Cardiac muscle cell (in vitro differentiated cells and primary cell): ENCODE data around the gene TTC28. TPM values are rescaled to one million over a fixed set of nuclear protein-coding genes. Genes with fewer than 3 reads are reported as not detected.

Experiments
- DNase-seq, 2 donors: peaks; one replicate each; pipeline versions ENCODE4 v3.0.0 to v3.0.0-alpha.2; 2010 to 2017; ENCODE audit warnings: low read depth in 1 of 2, low spot score in 1 of 2
- H3K27ac ChIP-seq: fragments of 200-600 bp; sonication (generic); 2 replicates; pipeline ENCODE4 v1.5.1; 2016
- H3K27me3 ChIP-seq: fragments of 200-600 bp; sonication (generic); 2 replicates; pipeline ENCODE4 v1.6.0; 2016; ENCODE audit warnings: control low read depth
- H3K36me3 ChIP-seq: fragments of 200-600 bp; sonication (generic); 2 replicates; pipeline ENCODE4 v1.5.1; 2016; ENCODE audit warnings: control low read depth
- H3K4me1 ChIP-seq: fragments of 200-600 bp; sonication (generic); 2 replicates; pipeline ENCODE4 v1.8.1; 2017; ENCODE audit warnings: low read depth, mild to moderate bottlenecking, mixed run types
- H3K4me3 ChIP-seq: fragments of 200-600 bp; sonication (generic); 2 replicates; pipeline ENCODE4 v1.5.1; 2016; ENCODE audit warnings: mild to moderate bottlenecking
- H3K9me3 ChIP-seq: fragments of 200-600 bp; sonication (generic); 2 replicates; pipeline ENCODE4 v1.5.1; 2017; ENCODE audit warnings: low read depth, mild to moderate bottlenecking, control low read depth
- polyA plus RNA-seq: library from polyadenylated mRNA; unstranded; fragments of >200 nt; fragmentation: Nextera tagmentation; extraction: Ambion mirVana; gene quantifications from 2 replicates; pipeline ENCODE4 v1.2.1, GENCODE V29; 2016
- total RNA-seq: library from RNA; depleted of rRNA; stranded (reverse); fragments of >200 nt; gene quantifications from 2 replicates; pipeline ENCODE4 v1.2.3, GENCODE V29; 2016
- TF ChIP-seq, protein P1 (sequence below): IDR thresholded peaks from 2 replicates; pipeline ENCODE4 v1.5.1; 2012; ENCODE audit warnings: low read depth, mild to moderate bottlenecking, low read length

TTC28 gene
- total and polyA plus RNA-seq, 2 experiments from 2014 or later: 27.3 to 109 TPM

DNA sequence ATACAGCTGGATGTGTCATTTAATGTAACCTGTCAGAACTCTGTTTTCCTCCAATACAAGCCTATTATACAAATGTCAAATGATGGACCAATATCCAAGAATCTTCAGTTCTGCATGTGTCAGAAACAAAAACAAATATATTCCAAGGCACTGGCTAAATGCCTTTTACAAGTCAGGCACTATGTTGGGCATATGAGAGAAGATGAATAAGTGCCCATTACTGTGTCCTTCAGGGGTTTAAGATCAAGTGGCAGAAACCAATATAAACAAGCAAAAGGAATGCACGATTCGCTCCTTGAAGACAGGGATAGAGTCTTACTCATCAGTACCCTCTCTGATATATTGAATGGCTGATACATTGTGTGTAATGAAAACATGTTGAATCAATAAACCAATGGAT is 254.4 kb downstream of the TTC28 start:
- H3K36me3 ChIP-seq: no peaks in the 10 kb centered on the region
- no peaks in the 10 kb centered on the region for H3K9me3 ChIP-seq
- no peaks in the 10 kb centered on the region for H3K27me3 ChIP-seq
- no peak overlapping the region for H3K4me3 ChIP-seq
- no peak for DNase-seq
- no peak overlapping the region for H3K27ac ChIP-seq
- TF ChIP-seq, protein P1, sequence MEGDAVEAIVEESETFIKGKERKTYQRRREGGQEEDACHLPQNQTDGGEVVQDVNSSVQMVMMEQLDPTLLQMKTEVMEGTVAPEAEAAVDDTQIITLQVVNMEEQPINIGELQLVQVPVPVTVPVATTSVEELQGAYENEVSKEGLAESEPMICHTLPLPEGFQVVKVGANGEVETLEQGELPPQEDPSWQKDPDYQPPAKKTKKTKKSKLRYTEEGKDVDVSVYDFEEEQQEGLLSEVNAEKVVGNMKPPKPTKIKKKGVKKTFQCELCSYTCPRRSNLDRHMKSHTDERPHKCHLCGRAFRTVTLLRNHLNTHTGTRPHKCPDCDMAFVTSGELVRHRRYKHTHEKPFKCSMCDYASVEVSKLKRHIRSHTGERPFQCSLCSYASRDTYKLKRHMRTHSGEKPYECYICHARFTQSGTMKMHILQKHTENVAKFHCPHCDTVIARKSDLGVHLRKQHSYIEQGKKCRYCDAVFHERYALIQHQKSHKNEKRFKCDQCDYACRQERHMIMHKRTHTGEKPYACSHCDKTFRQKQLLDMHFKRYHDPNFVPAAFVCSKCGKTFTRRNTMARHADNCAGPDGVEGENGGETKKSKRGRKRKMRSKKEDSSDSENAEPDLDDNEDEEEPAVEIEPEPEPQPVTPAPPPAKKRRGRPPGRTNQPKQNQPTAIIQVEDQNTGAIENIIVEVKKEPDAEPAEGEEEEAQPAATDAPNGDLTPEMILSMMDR: no peak
- peaks cover 8% of the 10 kb centered on the region for H3K4me1 ChIP-seq

DNA sequence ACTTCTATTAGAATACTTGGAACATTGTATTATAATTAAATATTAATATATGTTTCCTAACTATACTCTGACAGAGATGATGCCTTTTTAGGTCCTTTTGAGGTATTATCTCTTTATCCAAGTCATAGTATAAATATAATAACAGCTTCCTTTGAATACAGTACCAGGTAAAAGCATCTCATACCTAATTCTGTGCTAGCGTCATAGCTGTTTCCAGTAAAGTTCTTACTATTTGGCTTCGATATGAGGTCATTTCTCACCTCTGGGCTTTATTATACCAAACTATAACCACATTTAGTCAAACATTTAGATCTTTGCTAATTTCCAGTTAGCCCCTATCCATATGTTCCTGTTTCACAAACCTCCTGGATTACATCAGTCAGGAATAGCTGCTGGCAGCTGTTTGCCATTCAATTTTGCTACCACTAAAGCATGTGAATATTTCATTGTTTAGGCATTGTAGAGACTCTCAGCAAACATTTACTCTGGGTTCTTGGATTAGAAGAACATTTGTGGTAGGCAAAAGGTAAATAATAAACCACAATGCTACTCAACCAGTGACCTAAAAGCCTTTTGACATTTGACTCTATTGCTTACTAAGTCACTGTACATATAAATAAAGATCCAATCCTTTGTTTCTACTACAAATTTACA is 255.1 kb downstream of the TTC28 start:
- Histone ChIP-seq H3K36me3 (no peaks in the 10 kb centered on the region), H3K4me1 (peaks cover 12% of the 10 kb centered on the region), H3K27ac (peak overlapping the region; percentile 41), H3K27me3 (no peaks in the 10 kb centered on the region), H3K4me3 (no peak overlapping the region), H3K9me3 (no peaks in the 10 kb centered on the region)
- TF ChIP-seq, protein P1: no peak
- peak in 1 of 2 donors; percentile 55 for DNase-seq

DNA sequence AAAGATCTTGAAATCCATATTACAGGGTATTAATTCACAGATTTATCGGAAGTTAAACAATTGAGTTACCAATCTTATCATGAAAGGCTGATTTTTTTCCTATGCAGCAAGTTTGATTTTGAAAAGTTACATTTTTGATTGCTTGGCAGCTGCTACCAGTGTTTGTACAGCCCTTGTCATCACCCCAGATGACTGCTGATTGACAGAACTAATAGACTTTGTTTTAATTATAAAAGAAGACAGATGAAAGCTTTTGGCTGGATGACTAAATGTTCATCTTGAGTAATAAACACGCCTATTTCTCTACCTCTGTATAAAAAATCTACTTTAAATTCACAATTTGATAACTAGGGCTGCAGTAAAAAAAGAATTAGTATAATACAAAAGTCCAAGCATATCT is 259.7 kb downstream of the TTC28 start:
- no peak for DNase-seq
- Histone ChIP-seq H3K4me1 (peaks cover 5% of the 10 kb centered on the region), H3K27me3 (no peaks in the 10 kb centered on the region), H3K4me3 (no peak overlapping the region), H3K27ac (no peak overlapping the region), H3K9me3 (no peaks in the 10 kb centered on the region), H3K36me3 (no peaks in the 10 kb centered on the region)
- TF ChIP-seq, protein P1: no peak

DNA sequence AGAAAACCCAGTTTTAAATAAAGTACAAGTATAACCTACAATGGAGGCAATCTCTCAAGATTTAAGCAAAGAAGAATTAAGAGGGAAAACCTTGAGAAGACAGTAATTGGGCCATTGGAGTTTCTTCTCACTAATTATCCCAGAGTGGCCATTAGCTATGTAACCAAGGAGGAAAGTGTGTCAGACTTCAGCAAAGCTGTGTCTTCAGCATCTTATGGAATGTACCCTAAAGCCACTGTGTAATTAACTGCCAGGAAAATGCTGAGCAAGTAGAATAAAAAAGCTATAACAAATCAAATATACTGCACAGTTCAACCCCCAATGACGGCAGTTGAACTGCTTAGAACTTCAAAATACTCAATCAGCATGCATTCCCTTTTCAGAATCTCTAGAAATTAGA is 261.6 kb downstream of the TTC28 start:
- H3K36me3 ChIP-seq: no peaks in the 10 kb centered on the region
- no peaks in the 10 kb centered on the region for H3K9me3 ChIP-seq
- H3K27ac ChIP-seq: no peak overlapping the region
- no peak overlapping the region for H3K4me3 ChIP-seq
- peaks cover 5% of the 10 kb centered on the region for H3K4me1 ChIP-seq
- no peak for DNase-seq
- TF ChIP-seq, protein P1: no peak
- H3K27me3 ChIP-seq: no peaks in the 10 kb centered on the region

DNA sequence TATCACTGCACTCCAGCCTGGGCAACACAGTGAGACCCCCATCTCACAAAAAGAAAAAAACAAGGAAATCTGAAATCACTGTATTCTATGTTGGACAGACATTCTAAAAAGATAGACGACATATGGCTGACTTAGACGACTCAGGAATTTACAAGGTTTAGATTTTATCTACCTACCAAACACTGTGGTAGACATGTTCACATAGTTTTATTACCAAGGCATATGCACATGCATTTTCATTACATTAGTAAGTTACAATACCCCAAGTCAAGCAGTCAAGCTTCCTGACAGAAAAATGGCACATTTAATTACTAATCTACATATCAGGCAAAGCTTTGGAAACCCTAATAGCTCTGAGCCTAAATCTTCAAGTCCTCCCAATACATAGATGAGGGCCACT is 262.2 kb downstream of the TTC28 start:
- Histone ChIP-seq H3K4me3 (no peak overlapping the region), H3K27me3 (no peaks in the 10 kb centered on the region), H3K27ac (no peak overlapping the region), H3K9me3 (no peaks in the 10 kb centered on the region), H3K36me3 (no peaks in the 10 kb centered on the region), H3K4me1 (peaks cover 5% of the 10 kb centered on the region)
- DNase-seq: no peak
- TF ChIP-seq, protein P1: no peak
